Measurements from ENCODE around the gene IQCM.

IQCM gene

DNA sequence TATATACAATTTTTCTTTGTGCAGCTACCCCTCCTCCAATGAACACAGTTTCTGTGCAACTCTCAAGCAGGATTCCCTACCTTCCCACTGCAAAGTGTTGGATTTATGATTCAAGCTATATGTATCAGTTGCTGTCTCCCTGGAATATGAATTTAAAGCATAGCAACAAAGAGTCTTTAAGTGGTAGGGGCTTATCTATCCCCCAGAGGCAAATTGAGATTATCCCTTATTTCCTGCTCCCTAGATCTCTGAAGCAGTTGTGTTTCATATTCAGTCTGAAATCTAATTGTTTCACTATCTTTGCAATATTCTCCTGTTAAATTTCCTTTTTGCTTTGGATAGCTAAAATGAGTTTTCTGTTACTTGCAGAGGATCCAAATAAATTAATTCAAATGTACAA lies 263.0 kb downstream of the IQCM start:
- Histone ChIP-seq H3K27me3 (ENCODE audit: insufficient read depth, insufficient read length) (no peaks in the 10 kb centered on the region), H3K9ac (ENCODE audit: insufficient read length, low read depth) (no peak overlapping the region), H3K4me3 (ENCODE audit: insufficient read length, low read depth) (no peak overlapping the region), H3K9me3 (ENCODE audit: insufficient read depth, low read length) (no peaks in the 10 kb centered on the region), H3K4me1 (ENCODE audit: insufficient read depth, insufficient read length) (no peaks in the 10 kb centered on the region), H3K36me3 (ENCODE audit: insufficient read depth, insufficient read length, low read length) (no peaks in the 10 kb centered on the region)
- DNase-seq (ENCODE audit: low read depth, low spot score), result no peak
- TF ChIP-seq YY1 (IDR thresholded peaks at IDR 0.05; ENCODE audit: insufficient read depth, insufficient read length), result no peak
- TF ChIP-seq ZNF274 (IDR thresholded peaks at IDR 0.05; ENCODE audit: low read depth, low read length), result no peak
- no peak for TF ChIP-seq SUZ12 (IDR thresholded peaks at IDR 0.05; ENCODE audit: extremely low read depth, insufficient read depth, insufficient read length)

DNA sequence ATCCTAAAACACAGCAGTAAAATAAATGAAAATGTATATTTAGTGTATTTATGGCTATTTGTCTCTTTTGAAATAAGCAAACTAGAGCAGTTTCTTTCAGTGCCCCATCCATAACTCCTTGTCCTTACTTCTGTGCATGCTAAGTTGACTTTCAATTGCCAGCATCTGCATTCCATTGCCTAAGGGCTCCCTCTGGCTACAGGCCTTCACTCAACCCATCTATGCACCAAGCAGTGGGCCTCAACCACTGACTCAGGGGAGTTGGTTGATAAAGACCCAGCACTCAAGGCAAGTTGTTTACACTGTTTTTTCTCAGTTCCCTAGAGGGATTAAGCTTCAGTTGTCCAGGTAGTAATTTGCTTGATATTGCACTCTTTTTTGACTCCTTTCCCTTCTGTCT lies 265.7 kb downstream of the IQCM start:
- H3K27me3 ChIP-seq (ENCODE audit: insufficient read depth, insufficient read length), result no peaks in the 10 kb centered on the region
- no peak for TF ChIP-seq ZNF274 (IDR thresholded peaks at IDR 0.05; ENCODE audit: low read depth, low read length)
- no peak for TF ChIP-seq SUZ12 (IDR thresholded peaks at IDR 0.05; ENCODE audit: extremely low read depth, insufficient read depth, insufficient read length)
- TF ChIP-seq YY1 (IDR thresholded peaks at IDR 0.05; ENCODE audit: insufficient read depth, insufficient read length), result no peak
- DNase-seq (ENCODE audit: low read depth, low spot score), result peak; percentile 46

DNA sequence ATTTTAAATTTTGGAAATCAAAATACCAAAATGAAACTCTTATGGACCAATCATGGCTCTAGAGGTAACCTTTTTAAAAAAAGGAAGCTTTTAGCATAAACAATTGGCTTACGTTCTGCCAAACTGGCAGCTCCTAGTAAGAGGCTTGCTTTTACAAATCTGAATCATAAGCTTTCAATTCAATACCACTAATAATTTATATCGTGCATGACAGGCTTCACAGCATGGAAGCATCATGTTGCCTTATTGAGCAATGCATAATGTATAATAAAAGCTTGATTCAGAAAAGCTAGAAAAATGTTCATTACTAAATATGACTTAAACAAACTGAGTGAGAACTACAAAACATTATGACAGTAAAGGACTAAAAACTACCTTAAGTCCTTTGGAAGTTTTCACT lies 280.9 kb downstream of the IQCM start:
- no peaks in the 10 kb centered on the region for H3K36me3 ChIP-seq (ENCODE audit: insufficient read depth, insufficient read length, low read length)
- H3K4me1 ChIP-seq (ENCODE audit: insufficient read depth, insufficient read length), result no peaks in the 10 kb centered on the region
- DNase-seq (ENCODE audit: low read depth, low spot score), result no peak
- no peak overlapping the region for H3K9ac ChIP-seq (ENCODE audit: insufficient read length, low read depth)
- H3K9me3 ChIP-seq (ENCODE audit: insufficient read depth, low read length), result no peaks in the 10 kb centered on the region
- no peaks in the 10 kb centered on the region for H3K27me3 ChIP-seq (ENCODE audit: insufficient read depth, insufficient read length)
- no peak overlapping the region for H3K4me3 ChIP-seq (ENCODE audit: insufficient read length, low read depth)
- no peak for TF ChIP-seq ZNF274 (IDR thresholded peaks at IDR 0.05; ENCODE audit: low read depth, low read length)
- no peak for TF ChIP-seq YY1 (IDR thresholded peaks at IDR 0.05; ENCODE audit: insufficient read depth, insufficient read length)
- TF ChIP-seq SUZ12 (IDR thresholded peaks at IDR 0.05; ENCODE audit: extremely low read depth, insufficient read depth, insufficient read length), result no peak

More for the DNA sequence above, 265.7 kb downstream of the IQCM start:
- H3K4me1 ChIP-seq (ENCODE audit: insufficient read depth, insufficient read length), result no peaks in the 10 kb centered on the region
- no peaks in the 10 kb centered on the region for H3K36me3 ChIP-seq (ENCODE audit: insufficient read depth, insufficient read length, low read length)
- H3K9me3 ChIP-seq (ENCODE audit: insufficient read depth, low read length), result no peaks in the 10 kb centered on the region
- H3K9ac ChIP-seq (ENCODE audit: insufficient read length, low read depth), result no peak overlapping the region
- no peak overlapping the region for H3K4me3 ChIP-seq (ENCODE audit: insufficient read length, low read depth)

DNA sequence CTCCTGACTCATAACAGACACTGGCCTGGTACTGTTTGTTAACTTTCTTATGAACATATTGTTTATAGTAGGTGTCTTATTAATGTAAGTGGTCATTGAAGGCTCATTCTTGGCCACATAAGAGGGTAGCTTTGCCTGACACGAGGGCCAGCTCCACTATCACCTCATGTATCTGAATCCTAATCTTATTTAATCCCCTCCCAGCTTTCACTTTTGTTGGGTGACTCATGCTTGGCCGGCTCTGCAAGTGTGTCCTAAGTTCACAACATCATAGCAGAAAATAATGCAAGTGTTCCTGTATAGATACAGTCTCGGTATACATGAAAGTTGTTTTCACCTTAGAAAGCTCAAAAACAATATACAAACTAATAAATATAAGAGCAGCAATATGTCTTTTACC lies 283.8 kb downstream of the IQCM start:
- Histone ChIP-seq H3K36me3 (ENCODE audit: insufficient read depth, insufficient read length, low read length) (no peaks in the 10 kb centered on the region), H3K4me3 (ENCODE audit: insufficient read length, low read depth) (no peak overlapping the region), H3K27me3 (ENCODE audit: insufficient read depth, insufficient read length) (no peaks in the 10 kb centered on the region), H3K9ac (ENCODE audit: insufficient read length, low read depth) (no peak overlapping the region), H3K9me3 (ENCODE audit: insufficient read depth, low read length) (no peaks in the 10 kb centered on the region), H3K4me1 (ENCODE audit: insufficient read depth, insufficient read length) (no peaks in the 10 kb centered on the region)
- no peak for DNase-seq (ENCODE audit: low read depth, low spot score)
- TF ChIP-seq YY1 (IDR thresholded peaks at IDR 0.05; ENCODE audit: insufficient read depth, insufficient read length), result no peak
- no peak for TF ChIP-seq ZNF274 (IDR thresholded peaks at IDR 0.05; ENCODE audit: low read depth, low read length)
- no peak for TF ChIP-seq SUZ12 (IDR thresholded peaks at IDR 0.05; ENCODE audit: extremely low read depth, insufficient read depth, insufficient read length)

DNA sequence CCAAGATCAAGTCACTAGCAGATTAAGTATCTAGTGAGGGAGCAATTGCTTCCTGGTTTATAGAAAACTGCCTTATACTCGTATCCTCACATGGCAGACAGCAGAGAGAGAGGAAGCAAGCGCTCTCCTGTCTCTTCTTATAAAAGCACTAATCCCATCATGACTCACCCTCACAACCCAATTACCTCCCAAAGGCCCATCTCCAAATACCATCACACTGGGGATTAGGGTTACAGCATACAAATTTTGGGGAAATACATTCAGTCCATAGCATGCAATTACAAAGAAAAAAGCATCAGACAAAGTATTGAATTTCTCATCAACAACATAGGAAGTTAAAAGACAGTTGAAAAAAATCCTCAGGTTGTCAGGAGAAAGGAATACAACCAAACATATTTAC lies 292.6 kb downstream of the IQCM start:
- DNase-seq (ENCODE audit: low read depth, low spot score), result no peak
- H3K36me3 ChIP-seq (ENCODE audit: insufficient read depth, insufficient read length, low read length), result no peaks in the 10 kb centered on the region
- H3K27me3 ChIP-seq (ENCODE audit: insufficient read depth, insufficient read length), result no peaks in the 10 kb centered on the region
- TF ChIP-seq YY1 (IDR thresholded peaks at IDR 0.05; ENCODE audit: insufficient read depth, insufficient read length) (no peak), SUZ12 (IDR thresholded peaks at IDR 0.05; ENCODE audit: extremely low read depth, insufficient read depth, insufficient read length) (no peak), ZNF274 (IDR thresholded peaks at IDR 0.05; ENCODE audit: low read depth, low read length) (no peak)
- no peaks in the 10 kb centered on the region for H3K9me3 ChIP-seq (ENCODE audit: insufficient read depth, low read length)
- no peak overlapping the region for H3K4me3 ChIP-seq (ENCODE audit: insufficient read length, low read depth)
- H3K9ac ChIP-seq (ENCODE audit: insufficient read length, low read depth), result no peak overlapping the region
- no peaks in the 10 kb centered on the region for H3K4me1 ChIP-seq (ENCODE audit: insufficient read depth, insufficient read length)

DNA sequence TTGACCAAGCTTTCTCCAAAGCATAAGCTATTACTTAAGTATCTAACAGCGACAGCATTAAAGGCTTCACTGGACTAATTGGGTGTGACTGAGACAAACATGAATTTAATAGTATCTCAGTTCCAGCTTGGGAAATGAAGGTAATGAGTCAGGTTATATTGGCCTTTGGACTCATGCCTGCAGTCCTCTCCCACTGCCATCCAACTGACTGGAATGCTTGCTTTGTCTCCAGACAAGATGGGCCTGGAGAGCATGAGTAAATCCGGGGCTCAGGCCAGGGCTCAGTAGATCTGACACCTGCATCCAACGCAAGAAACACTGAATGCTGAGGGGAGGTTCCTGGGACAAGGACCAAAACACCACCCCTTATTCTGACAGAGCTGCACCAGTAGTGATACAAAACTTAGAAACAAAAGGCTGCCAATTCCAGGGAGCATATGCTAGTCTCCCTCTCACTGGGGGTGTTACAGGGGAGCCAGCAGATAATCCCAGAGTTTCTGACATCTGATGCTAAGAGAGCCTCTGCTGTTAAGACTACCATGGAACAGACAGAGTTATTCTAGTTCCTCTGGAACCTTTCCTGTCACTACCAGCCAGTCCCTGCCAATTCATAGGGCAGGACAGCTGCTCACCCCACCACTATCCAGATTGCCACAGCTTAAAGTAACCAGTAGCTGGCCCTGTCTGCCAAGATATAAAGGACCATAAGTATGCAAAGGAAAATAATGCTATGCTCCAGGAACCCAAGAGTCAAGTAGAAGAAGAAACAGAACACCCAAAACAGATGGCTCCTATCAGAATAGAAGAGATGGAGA lies 293.8 kb downstream of the IQCM start:
- Histone ChIP-seq H3K36me3 (ENCODE audit: insufficient read depth, insufficient read length, low read length) (no peaks in the 10 kb centered on the region), H3K9me3 (ENCODE audit: insufficient read depth, low read length) (no peaks in the 10 kb centered on the region), H3K27me3 (ENCODE audit: insufficient read depth, insufficient read length) (no peaks in the 10 kb centered on the region), H3K4me3 (ENCODE audit: insufficient read length, low read depth) (no peak overlapping the region), H3K9ac (ENCODE audit: insufficient read length, low read depth) (no peak overlapping the region), H3K4me1 (ENCODE audit: insufficient read depth, insufficient read length) (no peaks in the 10 kb centered on the region)
- TF ChIP-seq YY1 (IDR thresholded peaks at IDR 0.05; ENCODE audit: insufficient read depth, insufficient read length) (no peak), SUZ12 (IDR thresholded peaks at IDR 0.05; ENCODE audit: extremely low read depth, insufficient read depth, insufficient read length) (no peak), ZNF274 (IDR thresholded peaks at IDR 0.05; ENCODE audit: low read depth, low read length) (no peak)
- DNase-seq (ENCODE audit: low read depth, low spot score), result no peak

DNA sequence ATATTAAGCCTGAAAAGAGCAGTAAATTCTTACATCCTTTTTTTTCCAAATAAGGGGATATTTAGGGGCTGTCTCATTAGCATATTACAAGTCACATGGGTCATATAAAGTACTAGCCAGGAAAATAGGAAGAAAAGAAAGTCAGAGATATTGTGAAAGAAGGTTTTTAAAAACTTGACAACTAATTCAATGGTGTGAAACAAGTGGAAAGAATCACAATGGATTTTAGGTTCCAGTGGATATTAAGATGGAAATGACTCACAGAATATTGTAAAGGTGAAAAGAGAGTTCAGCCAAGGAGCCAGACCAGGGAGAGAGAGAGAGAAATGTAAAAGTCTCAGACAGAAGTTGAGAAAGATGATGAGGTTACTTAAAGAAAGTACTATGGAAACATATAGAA lies 297.2 kb downstream of the IQCM start:
- H3K9ac ChIP-seq (ENCODE audit: insufficient read length, low read depth), result no peak overlapping the region
- no peaks in the 10 kb centered on the region for H3K27me3 ChIP-seq (ENCODE audit: insufficient read depth, insufficient read length)
- TF ChIP-seq YY1 (IDR thresholded peaks at IDR 0.05; ENCODE audit: insufficient read depth, insufficient read length) (no peak), SUZ12 (IDR thresholded peaks at IDR 0.05; ENCODE audit: extremely low read depth, insufficient read depth, insufficient read length) (no peak), ZNF274 (IDR thresholded peaks at IDR 0.05; ENCODE audit: low read depth, low read length) (no peak)
- no peaks in the 10 kb centered on the region for H3K9me3 ChIP-seq (ENCODE audit: insufficient read depth, low read length)
- no peaks in the 10 kb centered on the region for H3K36me3 ChIP-seq (ENCODE audit: insufficient read depth, insufficient read length, low read length)
- no peaks in the 10 kb centered on the region for H3K4me1 ChIP-seq (ENCODE audit: insufficient read depth, insufficient read length)
- DNase-seq (ENCODE audit: low read depth, low spot score), result no peak
- no peak overlapping the region for H3K4me3 ChIP-seq (ENCODE audit: insufficient read length, low read depth)

All from NT2/D1 (cell line).